ENCODE data around the gene CFAP58. TPM values are rescaled to one million over a fixed set of nuclear protein-coding genes. Genes with fewer than 3 reads are reported as not detected.
A peak's percentile ranks its signal among the peaks of the same experiment; 100 is the strongest.

CFAP58 gene
- total and polyA plus RNA-seq, 2 donors (not counting 3 experiments of a cell fraction or from before 2014, with no cell fraction given) = 0.07 to 0.29 TPM

GRCh38 chr10:104340641-104341040, 13.0 kb upstream of the CFAP58 start:
- CTCF ChIA-PET = interaction anchor here (0.9 to 2.9 kb wide), 6 partner anchors 13 to 66 kb away, joined by 3 to 11 read pairs (median 4); partner anchors contain the start of gene CFAP58
- intact Hi-C loops (cut with micrococcal nuclease) (no loop called here), dilution Hi-C loops (cut with MboI; ENCODE audit: extremely low pct_ligation_motif_present, low sequenced_read_pairs) (no loop called here)
- Histone ChIP-seq H3K4me1 (ENCODE audit: control insufficient read depth, extremely low read depth, insufficient read depth, low read length) (peaks cover 44% of the 10 kb centered on the region), H3K27ac (ENCODE audit: insufficient read depth, low read depth, low read length) (peak overlapping the region; percentile 100), H3K4me3 (replicated peaks in 1 of 3; ENCODE audit: insufficient read depth in 1 of 3, low read depth in 1 of 3, low read length in 3 of 3) (no peak overlapping the region), H3K9ac (replicated peaks; ENCODE audit: extremely low read depth, insufficient read depth, low read length) (peak overlapping the region; percentile 99), H2AFZ (ENCODE audit: low read depth, low read length) (peak overlapping the region; percentile 19), H3K9me3 (replicated peaks; ENCODE audit: control insufficient read depth, insufficient read depth, low read length) (no peaks in the 10 kb centered on the region), H3K4me2 (ENCODE audit: insufficient read depth, low read length) (peak overlapping the region; percentile 85), H3K36me3 (ENCODE audit: control insufficient read depth in 2 of 2, extremely low read depth in 1 of 2, insufficient read depth in 2 of 2, low read length in 2 of 2) (no peaks in the 10 kb centered on the region), H3K27me3 (ENCODE audit: control insufficient read depth in 2 of 2, insufficient read depth in 2 of 2, low read length in 2 of 2) (no peaks in the 10 kb centered on the region), H4K20me1 (replicated peaks; ENCODE audit: control insufficient read depth, extremely low read depth, insufficient read depth, low read length) (no peaks in the 10 kb centered on the region), H3K9me1 (replicated peaks; ENCODE audit: control insufficient read depth, extremely low read depth, insufficient read depth, low read length) (no peaks in the 10 kb centered on the region), H3K79me2 (ENCODE audit: control insufficient read depth, insufficient read depth, low read length) (peaks cover 26% of the 10 kb centered on the region)
- DNase-seq (ENCODE audit: low read depth, low spot score) (no peak), FAIRE-seq (no peak)
- POLR2A ChIA-PET = no interaction called here
- TF ChIP-seq JUN (IDR thresholded peaks at IDR 0.05; ENCODE audit: borderline replicate concordance, insufficient read depth, insufficient read length, low read depth) (no peak), GATA2 (IDR thresholded peaks at IDR 0.05; ENCODE audit: insufficient read depth, insufficient read length, low read depth, low read length) (no peak), EZH2 (IDR thresholded peaks at IDR 0.05; ENCODE audit: borderline replicate concordance, low read depth, low read length, severe bottlenecking) (no peak), MAX (IDR thresholded peaks at IDR 0.05; ENCODE audit: insufficient read depth, insufficient read length) (no peak), POLR2AphosphoS5 (IDR thresholded peaks at IDR 0.05; ENCODE audit: insufficient read depth, low read depth, low read length) (no peak), FOS (IDR thresholded peaks at IDR 0.05; ENCODE audit: borderline replicate concordance, insufficient read depth, low read length) (no peak), MYC (IDR thresholded peaks at IDR 0.05; ENCODE audit: low read depth, low read length) (no peak), CTCF (IDR thresholded peaks at IDR 0.05; ENCODE audit: extremely low read depth in 1 of 2, insufficient read depth in 1 of 2, low read depth in 1 of 2, low read length in 2 of 2) (no peak), POLR2A (IDR thresholded peaks at IDR 0.05; ENCODE audit: low read depth, low read length) (no peak)
- no TSS peak for BruUV-seq (replicated peaks)
